CD4-positive, alpha-beta T cell treated with Interleukin-6 at 100 ng/mL for 8 hours (primary cell): ENCODE data around the gene TSSK1B.
"Not testable (repeated sequence)": the region's sequence is repeated elsewhere in the genome, so short reads cannot be mapped to it uniquely, and the experiment has no call there.

Experiments used
- DNase-seq: peaks from one replicate; pipeline ENCODE4 v3.0.0-alpha.2; 2020; ENCODE audit warnings: mixed read lengths, low spot score

Gene TSSK1B, protein sequence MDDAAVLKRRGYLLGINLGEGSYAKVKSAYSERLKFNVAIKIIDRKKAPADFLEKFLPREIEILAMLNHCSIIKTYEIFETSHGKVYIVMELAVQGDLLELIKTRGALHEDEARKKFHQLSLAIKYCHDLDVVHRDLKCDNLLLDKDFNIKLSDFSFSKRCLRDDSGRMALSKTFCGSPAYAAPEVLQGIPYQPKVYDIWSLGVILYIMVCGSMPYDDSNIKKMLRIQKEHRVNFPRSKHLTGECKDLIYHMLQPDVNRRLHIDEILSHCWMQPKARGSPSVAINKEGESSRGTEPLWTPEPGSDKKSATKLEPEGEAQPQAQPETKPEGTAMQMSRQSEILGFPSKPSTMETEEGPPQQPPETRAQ

DNA sequence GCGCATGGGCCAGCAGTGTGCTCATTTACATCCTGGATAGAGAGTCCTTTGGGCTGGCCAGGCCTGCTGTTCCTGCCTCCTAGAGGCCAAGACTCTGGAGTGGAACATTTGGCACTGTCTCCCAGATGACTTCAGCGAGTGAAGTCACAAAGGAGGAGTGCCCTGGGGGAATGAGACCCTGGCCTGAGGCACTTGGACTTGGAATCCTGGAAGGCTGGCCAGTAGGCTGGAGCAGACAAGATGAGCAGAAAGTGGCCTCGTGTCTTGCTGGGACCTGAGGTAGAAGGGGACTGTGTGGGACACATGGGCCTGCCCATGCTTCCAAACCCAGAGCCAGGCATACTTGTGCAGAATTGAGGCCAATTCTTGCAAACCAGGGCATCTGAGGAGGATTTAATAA lies at the start of gene TSSK1B:
Gene TSSK1B, minus strand, starts transcription at position 101 of the 400 bp plus-strand sequence. CDS start 150 bp downstream, outside the sequence.
- no peak for DNase-seq

DNA sequence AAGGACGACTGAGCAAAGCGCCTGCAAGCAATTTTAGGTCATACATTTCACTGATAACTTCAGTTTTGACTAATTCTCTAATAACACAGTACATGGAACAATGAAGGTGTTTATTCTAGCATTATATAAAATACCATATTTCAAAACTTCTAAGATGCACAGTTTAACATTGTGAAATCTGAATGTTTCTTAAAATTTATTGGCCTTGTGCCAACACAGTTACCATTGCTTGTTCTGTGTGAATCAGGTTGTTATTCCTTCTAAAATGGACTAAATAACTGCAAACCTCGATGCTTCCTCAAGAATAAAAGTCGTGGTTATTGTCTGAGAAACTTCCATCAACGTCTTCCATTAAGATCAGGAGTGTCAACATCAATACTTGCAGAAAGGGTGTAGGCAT lies 45.5 kb upstream of the TSSK1B start:
- DNase-seq: no peak

DNA sequence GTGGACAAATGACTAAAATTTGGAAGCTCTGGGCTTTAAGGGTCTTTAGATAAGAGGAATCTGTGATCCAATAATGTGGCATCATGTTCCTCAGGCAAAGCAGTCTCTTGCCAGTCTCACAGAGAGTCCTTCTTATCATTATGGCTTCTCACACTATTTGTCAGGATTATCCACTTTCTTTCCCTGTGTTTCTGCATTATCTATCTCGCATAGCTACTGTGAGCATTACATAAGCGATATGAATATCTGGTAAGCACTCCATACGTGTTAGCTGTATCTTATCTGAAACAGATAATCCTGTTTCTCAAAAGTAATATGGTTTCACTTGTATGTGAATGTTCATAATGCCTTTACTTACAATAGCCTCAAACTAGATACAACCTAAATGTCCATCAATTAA lies 43.9 kb upstream of the TSSK1B start:
- no peak for DNase-seq

DNA sequence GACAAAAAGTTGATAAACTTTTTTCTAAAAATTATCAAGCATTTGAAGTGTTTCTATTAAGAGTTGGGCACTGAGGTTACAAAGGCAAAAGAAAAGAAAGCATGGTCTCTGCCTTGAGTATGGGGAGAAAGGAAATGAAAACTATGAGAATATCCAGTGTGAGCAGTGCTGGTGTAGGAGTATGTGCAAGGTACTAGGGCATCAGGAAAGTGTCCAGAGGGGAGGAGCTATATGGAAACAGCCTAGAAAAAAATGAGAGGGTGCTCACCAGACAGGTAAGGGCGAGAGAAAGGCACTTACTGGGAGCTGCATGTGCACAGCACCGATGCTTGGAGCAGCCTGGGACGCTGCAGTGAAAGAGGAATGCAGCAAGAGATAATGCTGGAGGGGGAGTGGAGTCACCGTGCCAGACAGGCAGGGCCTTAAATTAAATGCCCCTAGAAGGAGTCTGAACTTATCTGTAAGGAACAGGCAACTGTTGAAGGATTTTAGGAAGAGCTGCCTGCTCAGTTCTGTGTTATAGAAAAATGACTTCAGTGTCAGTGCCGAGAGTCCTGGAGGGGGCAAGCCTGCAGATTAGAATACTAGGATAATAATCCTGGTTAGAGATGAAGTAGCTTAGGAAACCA lies 39.4 kb upstream of the TSSK1B start:
- DNase-seq: no peak

DNA sequence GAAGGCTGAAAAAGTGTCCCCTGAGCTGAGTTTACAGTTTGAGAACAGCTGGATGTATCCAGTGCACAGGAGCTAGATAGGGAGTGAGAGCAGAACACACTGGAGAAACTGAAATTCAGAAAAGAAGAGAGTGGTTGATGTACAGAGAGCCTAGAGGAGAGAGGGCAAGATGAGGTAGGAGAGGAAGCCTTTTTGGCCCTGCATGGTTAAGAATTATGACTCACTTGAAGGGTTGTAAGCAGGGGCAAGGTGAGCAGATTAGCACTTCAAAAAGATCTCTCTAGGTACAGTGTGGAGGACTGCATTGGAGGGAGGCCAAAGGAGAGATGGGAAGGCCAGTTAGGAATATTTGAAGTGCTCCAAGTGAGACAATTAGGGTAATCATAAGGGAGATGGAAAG lies 28.2 kb upstream of the TSSK1B start:
- DNase-seq: no peak

DNA sequence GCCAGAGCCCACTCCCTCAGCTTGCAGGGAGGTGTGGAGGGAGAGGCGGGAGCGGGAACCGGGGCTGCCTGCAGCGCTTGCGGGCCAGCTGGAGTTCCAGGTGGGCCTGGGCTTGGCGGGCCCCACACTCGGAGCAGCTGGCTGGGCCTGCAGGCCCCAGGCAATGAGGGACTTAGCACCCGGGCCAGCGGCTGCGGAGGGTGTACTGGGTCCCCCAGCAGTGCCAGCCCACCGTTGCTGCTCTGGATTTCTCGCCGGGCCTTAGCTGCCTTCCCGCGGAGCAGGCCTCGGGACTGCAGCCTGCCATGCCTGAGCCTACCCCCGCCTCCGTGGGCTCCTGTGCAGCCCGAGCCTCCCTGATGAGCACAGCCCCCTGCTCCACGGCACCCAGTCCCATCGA lies 22.3 kb upstream of the TSSK1B start:
- DNase-seq: not testable (repeated sequence)

DNA sequence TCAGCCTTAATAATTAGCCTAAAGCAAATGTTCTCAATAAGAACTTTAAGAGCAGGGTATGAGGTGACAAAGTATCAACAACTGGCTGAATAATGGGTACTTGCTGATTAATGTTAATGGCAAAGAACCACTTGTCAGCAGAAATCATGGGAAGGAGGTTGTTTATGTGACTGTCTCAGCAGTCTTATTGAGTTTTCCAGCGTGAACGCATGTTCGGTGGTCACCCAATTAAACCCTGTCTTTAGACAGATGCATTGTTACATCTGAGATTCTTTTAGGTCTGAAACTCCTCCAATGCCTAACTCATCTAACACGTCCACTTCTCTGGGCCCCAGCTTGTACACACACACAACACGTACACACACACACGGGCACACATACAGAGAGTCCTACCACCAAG lies 18.2 kb upstream of the TSSK1B start:
- no peak for DNase-seq

DNA sequence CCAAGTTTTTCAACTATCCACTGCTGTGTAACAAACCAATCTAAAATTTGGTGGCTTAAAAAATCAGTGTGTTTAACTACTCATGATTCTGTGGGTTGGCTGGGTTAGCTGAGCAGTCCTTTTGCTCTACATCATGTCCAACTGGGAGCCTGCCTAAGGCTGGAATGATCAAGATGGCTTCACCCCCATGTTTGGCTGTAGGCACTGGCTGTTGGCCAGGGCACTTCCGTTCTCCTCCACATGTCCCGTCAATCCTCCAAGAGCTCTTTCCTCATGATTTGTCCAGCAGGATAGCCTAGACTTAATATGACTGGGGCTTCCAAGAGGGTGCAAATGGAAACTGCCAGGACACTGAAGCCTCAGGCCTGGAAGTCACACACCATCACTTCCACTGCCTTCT lies 17.0 kb upstream of the TSSK1B start:
- DNase-seq: no peak

DNA sequence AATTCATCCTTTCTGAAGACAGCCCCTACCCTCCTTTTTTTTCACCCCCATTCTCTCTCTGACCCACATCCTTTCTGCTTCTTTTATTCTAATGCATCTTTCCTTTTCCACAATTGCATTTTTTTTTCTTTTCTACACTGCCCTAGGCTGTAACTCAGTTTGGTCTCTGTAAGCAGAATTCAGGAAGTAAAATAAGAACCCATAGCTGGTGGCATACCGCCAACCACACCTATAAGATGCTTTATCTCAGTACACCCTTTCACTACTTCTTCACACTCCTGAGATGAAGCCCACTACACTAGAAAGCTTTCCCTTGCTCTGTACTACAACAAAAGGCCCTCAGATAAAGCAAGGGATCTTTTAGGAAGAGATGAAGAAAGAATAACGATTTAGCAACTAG lies 16.1 kb upstream of the TSSK1B start:
- DNase-seq: no peak

DNA sequence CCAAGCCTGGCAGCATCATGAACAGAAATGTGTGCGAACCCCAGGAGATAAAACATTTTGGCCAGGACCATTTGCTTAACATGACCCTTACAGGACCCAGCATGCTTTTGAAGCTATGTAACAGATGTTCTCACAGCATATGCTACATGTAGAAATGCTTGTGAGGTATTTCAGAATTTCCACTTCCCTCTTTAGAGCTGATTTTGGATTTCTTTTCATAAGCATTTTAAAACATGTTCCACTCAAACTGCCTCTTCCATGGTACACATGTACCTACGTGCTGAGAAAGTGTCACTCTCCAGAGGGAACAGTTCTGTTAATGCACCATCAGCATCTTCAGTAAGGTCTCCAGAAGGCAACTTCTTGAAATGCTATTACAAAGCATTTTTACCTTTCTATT lies 15.7 kb upstream of the TSSK1B start:
- no peak for DNase-seq

DNA sequence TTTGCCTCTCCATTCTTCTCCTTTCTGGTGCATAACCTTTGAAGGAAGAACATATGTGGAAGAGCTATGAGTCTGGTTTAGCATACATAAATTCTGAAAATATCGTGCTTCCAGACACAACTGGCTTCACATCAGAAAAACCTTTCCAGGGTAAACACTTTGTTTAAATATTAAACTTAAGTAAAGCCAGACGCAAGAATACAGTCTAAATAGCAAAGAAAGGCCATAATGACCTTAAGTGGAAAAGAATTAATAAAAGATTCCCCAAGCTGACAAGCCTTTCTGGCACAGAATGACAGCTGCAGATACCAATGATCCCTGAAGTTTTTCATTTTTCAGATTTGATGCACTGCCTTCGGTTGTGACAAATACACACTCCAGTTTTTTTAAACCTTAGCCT lies 13.5 kb upstream of the TSSK1B start:
- no peak for DNase-seq

DNA sequence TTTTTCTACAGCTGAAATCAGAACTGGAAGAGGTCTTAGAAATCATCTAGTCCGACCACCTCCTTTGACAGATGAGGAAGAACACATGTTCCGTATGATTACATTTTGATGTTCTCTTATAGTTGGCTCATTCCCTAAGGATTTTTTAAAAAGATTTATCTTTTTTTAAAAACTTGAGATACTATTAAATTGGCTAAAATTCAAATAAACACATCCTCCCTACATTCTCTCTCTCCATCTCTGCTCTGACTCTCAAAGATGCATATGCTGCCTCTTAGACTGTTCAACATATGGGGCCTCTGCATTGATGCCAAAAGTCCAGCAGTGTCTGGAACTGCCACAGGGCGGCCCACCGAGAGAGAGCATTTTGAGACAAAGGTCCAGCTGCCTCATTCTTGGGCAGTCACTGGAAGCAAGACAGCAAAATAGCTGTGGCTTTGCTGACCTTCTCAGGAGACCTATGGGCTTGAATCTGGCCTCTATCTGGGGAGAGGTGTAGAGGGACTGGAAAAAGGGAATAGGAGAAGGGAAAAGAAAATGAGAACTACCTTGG lies 12.8 kb upstream of the TSSK1B start:
- DNase-seq: no peak

DNA sequence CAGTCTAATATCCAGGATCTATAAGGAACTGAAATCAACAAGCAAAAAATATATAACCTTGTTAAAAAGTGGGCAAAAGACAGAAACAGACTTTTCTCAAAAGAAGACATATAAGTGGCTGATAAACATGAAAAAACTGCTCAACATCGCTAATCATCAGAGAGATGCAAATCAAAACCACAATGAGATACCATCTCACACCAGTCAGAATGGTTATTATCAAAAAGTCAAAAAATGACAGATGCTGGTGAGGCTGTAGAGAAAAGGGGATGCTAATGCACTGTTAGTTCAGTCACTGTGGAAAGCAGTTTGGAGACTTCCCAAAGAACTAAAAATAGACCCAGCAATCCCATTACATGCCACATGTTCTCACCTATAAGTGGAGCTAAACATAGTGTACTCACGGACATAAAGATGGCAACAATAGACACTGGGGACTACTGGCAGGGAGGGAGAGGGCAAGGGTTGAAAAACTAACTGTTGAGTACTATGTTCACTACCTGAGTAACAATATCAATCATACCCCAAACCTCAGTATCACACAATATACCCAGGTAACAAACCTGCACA lies 11.7 kb upstream of the TSSK1B start:
- DNase-seq: no peak

DNA sequence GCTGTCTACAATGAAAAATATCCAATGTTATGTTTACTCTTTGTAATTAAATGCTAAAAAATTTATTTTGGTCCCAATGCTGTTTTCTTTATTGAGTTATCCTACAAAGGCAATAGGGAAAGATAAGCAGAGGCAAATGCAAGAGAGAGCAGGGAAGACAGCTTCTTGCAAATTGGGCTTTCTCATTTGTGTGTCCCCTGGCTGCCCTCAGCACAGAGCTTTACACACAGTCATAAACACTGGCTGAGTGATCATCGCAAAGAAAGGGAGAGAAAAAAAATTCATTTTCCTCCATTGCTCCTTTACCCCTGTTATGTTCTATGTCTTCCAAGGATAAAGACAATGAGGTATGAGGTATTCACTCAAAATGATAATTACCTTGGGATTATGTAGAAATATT lies 2.3 kb upstream of the TSSK1B start:
- no peak for DNase-seq

DNA sequence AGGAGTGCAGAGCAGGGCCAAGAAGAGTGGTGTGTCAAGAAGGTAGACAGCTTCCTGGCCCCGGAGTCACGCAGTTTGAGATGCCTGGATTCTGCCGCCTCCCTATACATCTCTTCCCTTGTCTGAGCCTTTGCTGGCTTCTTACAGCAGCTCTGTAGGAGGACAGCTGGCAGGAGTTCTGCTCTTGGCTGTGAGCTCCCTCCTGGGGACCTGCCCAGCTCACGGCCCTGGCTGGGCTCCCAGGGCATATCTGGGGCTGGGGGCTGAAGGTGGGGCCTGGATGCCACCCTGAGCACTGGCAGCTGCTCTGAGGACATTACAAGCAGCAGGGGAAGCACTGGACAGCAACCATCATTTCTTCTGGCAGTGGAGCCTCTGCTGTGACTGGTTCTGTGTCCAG lies 786 bp upstream of the TSSK1B start:
- no peak for DNase-seq

DNA sequence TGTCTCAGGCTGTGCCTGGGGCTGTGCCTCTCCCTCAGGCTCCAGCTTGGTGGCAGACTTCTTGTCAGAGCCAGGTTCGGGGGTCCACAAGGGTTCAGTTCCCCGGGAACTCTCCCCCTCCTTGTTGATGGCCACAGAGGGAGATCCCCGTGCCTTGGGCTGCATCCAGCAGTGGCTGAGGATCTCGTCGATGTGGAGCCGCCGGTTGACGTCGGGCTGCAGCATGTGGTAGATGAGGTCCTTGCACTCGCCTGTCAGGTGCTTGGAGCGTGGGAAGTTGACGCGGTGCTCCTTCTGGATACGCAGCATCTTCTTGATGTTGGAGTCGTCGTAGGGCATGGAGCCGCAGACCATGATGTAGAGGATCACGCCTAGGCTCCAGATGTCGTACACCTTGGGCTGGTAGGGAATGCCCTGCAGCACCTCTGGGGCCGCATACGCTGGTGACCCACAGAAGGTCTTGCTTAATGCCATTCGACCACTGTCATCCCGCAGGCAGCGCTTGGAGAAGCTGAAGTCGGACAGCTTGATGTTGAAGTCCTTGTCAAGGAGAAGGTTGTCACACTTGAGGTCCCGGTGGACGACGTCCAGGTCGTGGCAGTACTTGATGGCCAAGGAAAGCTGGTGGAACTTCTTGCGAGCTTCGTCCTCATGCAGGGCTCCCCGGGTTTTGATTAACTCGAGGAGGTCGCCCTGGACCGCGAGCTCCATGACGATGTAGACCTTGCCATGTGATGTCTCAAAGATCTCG lies 752 bp downstream of the TSSK1B start:
- DNase-seq: no peak

DNA sequence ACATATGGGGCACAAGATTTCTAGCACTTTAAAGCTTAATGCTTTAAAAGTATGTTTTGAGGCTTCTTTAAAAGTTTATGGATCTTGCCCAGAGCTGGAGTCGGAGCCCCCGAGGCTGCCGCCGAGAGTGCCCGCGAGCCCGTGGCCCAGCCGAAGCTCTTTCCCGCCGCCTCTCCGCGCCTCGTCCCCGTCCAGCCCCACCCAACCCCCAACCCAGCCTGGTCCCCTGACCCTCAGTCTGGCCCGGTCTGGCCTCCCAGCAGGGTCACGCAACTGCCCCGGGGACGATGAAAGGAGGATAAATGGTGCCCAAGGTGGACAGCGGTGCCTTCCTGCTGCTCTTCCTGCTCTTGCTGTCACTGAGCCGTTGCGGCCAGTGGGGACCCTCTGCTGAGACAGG lies 1.7 kb downstream of the TSSK1B start:
- no peak for DNase-seq

DNA sequence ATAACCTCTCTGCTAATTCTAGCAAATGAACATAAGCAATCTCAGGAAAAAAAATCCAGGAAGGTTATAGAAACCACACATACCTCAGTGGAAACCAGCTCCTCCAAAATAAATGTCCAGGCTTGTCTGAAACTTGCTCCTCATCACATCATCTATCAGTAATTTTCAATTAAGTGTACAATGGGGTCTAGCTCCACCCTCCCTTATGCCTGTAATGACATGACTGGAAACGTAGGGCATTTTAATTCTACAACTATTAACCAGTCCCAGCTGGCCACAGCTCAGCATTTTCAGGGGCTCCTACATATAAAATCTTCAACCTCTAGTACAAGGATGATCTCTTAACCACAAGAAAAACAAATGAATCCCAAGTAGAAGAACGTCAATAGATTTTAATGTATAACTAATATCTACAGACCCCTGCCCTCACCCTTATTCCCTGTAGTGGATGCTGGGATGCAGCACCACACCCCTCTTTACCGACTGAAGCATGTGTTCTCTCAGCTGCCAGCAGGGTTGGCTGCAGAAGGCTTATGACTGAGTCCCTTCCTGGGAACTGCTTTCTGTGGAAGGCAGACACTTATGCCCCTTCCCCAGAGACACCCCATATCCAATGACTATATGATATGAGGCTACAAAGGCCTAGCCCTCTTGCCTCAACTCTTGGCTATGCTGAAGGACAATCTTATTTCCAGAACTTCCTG lies 6.8 kb downstream of the TSSK1B start:
- DNase-seq: no peak

DNA sequence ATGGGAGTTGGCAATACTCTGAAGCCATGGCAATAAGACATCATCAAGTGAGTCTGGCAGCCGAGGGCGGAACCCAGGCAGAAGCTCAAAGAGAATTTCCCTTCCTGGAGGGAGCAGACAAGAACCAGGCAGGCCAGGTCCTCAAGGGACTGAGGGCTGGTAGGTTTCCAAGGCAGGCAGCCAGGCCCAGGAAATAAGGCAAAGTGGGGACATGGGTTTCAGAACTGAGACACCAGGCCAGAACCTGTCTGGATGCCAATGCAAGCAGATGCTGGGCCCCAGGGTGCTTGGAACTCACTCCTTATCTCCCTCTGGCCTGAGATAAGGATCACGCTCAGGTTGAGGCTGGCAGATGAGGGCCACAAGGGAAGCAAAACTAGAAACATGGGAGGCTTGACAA lies 8.9 kb downstream of the TSSK1B start:
- no peak for DNase-seq

DNA sequence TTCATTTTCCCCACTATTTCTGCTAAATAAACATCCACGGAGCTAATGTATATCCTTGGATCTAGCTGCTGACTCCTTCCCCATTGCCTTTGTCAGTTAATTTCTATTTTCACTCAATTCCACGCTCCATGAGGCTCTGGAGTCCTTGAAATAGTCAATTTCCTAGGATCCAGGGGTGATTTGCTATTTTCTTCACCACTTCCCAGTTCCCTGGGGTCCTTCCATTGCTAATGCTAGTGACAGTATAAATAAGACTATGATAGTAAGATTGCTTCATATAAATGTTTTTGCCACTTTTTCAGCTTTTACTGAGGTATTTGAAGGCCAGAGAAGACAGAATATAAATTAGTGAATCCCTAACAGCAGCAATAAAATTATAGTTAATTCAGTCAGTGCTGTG lies 13.1 kb downstream of the TSSK1B start:
- DNase-seq: no peak

DNA sequence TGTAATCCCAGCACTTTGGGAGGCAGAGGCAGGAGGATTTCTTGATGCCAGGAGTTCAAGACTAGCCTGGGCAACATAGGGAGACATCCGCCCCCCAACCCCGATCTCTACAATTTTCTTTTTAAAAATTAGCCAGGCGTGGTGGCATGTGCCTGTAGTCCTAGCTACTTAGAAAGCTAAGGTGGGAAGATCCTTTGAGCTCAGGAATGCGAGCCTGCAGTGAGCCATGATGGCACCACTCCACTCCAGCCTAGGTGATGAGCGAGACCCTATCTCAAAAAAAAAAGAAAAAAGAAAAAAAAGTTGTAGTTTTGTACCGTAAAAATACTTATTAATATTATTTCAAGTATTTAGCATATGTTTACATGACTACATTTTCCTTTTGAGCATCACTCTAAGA lies 29.3 kb downstream of the TSSK1B start:
- DNase-seq: no peak

DNA sequence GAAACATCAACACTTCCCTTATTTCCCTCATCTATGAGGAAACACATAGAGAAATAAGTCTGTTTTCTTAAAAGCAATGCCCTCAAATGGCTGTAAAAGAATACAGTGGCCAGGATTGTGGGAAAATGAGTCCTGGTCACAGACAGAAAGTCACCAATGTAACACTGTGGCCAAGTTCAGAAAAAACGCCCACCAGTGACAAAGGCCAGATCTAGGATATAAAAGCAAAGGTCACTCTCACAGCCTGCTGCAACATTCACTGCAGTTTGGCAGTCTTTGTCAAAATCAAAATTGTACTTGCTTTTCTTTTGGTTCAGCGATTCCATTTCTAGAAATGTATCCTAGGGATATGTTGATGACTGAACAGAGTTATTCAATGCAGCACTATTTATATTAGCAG lies 30.5 kb downstream of the TSSK1B start:
- DNase-seq: no peak
